Measurements from ENCODE around the gene IFNL4. TPM values are rescaled to one million over a fixed set of nuclear protein-coding genes. Genes with fewer than 3 reads are reported as not detected.

Gene IFNL4
- not detected for polyA plus RNA-seq (2013, experiment 1 of 2)
- not detected for polyA plus RNA-seq (2013, experiment 2 of 2)

DNA sequence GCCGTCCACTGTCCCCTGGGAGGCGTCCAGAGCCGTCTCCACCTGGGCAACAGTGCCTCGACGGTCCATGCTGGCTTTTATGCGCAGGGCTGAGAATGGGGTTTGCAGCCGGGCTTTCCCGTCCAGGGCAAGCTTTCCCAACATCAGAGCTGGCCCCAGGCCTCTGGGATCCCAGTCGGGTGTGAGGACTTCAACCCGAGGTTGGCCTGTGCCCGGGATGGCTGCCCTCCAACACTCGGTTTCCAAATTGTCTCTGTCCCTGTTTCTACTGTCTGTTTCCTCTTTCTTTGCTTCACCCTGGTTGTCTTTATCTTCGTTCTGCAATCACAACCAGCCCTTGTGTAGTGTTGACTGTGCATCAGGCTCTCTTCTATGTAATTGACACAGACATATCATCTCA lies at the start of gene IFNL4:
IFNL4 (minus strand) TSS at position 51 of the 400 bp plus-strand sequence.
- Histone ChIP-seq H3K36me3 (ENCODE audit: control insufficient read depth in 1 of 2, insufficient read depth in 2 of 2, low read depth in 1 of 2, low read length in 2 of 2) (no peaks in the 10 kb centered on the region), H4K8ac (ENCODE audit: low read length) (no peak within 1 kb of the TSS), H3K14ac (ENCODE audit: low read length in 2 of 2) (no peak within 1 kb of the TSS), H2BK120ac (ENCODE audit: low read depth, low read length) (no peak within 1 kb of the TSS), H4K91ac (ENCODE audit: low read length) (no peak within 1 kb of the TSS), H3K9ac (ENCODE audit: low read length) (no peak within 1 kb of the TSS), H3K4me2 (ENCODE audit: low read length, poor library complexity, severe bottlenecking) (no peak within 1 kb of the TSS), H3K79me1 (replicated peaks; ENCODE audit: low read length, poor library complexity, severe bottlenecking) (no peaks in the 10 kb centered on the region), H3K4ac (ENCODE audit: low read depth in 1 of 2, low read length in 2 of 2) (no peak within 1 kb of the TSS), H3K4me3 (ENCODE audit: insufficient read depth in 1 of 2, low read depth in 1 of 2, low read length in 2 of 2) (no peak within 1 kb of the TSS), H3K18ac (ENCODE audit: low read depth in 1 of 2, low read length in 2 of 2) (no peak within 1 kb of the TSS), H3K27me3 (ENCODE audit: control insufficient read depth in 1 of 2, insufficient read depth in 1 of 2, low read length in 2 of 2) (peaks cover 62 to 65% of the 10 kb centered on the region in 2 experiments), H2BK5ac (ENCODE audit: low read depth, low read length, poor library complexity, severe bottlenecking) (no peak within 1 kb of the TSS), H3K9me3 (ENCODE audit: control insufficient read depth, low read length) (no peaks in the 10 kb centered on the region), H3K23ac (ENCODE audit: low read length in 2 of 2) (no peak within 1 kb of the TSS), H2BK12ac (ENCODE audit: low read length in 2 of 2) (no peak within 1 kb of the TSS), H2AK5ac (ENCODE audit: low read length, severe bottlenecking) (no peak within 1 kb of the TSS), H2BK15ac (ENCODE audit: low read depth, poor library complexity, severe bottlenecking) (no peak within 1 kb of the TSS), H3K27ac (ENCODE audit: low read length, poor library complexity, severe bottlenecking) (no peak within 1 kb of the TSS), H2AFZ (ENCODE audit: low read depth, low read length) (no peak within 1 kb of the TSS), H3K4me1 (ENCODE audit: control insufficient read depth, insufficient read depth, low read depth, low read length) (peaks cover 10% of the 10 kb centered on the region)
- 65% methylated on average over 12 of the region's 13 CpGs for WGBS
- no peak for DNase-seq

DNA sequence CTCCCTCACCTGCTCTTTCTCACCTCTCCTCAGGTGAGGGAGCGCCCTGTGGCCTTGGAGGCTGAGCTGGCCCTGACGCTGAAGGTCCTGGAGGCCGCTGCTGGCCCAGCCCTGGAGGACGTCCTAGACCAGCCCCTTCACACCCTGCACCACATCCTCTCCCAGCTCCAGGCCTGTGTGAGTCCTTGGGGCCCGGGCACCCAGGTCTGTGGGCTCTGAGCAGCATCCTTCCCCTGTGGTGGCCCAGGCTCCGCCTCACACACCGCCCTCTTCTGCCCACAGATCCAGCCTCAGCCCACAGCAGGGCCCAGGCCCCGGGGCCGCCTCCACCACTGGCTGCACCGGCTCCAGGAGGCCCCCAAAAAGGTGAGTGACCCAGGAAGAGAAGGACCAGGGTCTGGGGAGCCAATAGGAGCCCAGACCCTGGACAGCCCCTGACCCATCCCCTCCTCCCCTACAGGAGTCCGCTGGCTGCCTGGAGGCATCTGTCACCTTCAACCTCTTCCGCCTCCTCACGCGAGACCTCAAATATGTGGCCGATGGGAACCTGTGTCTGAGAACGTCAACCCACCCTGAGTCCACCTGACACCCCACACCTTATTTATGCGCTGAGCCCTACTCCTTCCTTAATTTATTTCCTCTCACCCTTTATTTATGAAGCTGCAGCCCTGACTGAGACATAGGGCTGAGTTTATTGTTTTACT lies 49.4 kb upstream of the IFNL4 start:
- no peak overlapping the region for H3K4me2 ChIP-seq (ENCODE audit: low read length, poor library complexity, severe bottlenecking)
- no peak overlapping the region for H3K23ac ChIP-seq (ENCODE audit: low read length in 2 of 2)
- H3K36me3 ChIP-seq (ENCODE audit: control insufficient read depth in 1 of 2, insufficient read depth in 2 of 2, low read depth in 1 of 2, low read length in 2 of 2), result no peaks in the 10 kb centered on the region
- no peak overlapping the region for H3K9ac ChIP-seq (ENCODE audit: low read length)
- H3K14ac ChIP-seq (ENCODE audit: low read length in 2 of 2), result no peak overlapping the region
- H2BK5ac ChIP-seq (ENCODE audit: low read depth, low read length, poor library complexity, severe bottlenecking), result no peak overlapping the region
- no peak overlapping the region for H4K91ac ChIP-seq (ENCODE audit: low read length)
- H3K18ac ChIP-seq (ENCODE audit: low read depth in 1 of 2, low read length in 2 of 2), result no peak overlapping the region
- no peak overlapping the region for H2AFZ ChIP-seq (ENCODE audit: low read depth, low read length)
- no peak overlapping the region for H3K27ac ChIP-seq (ENCODE audit: low read length, poor library complexity, severe bottlenecking)
- peaks cover 38 to 56% of the 10 kb centered on the region in 2 experiments for H3K27me3 ChIP-seq (ENCODE audit: control insufficient read depth in 1 of 2, insufficient read depth in 1 of 2, low read length in 2 of 2)
- no peaks in the 10 kb centered on the region for H3K4me1 ChIP-seq (ENCODE audit: control insufficient read depth, insufficient read depth, low read depth, low read length)
- H2AK5ac ChIP-seq (ENCODE audit: low read length, severe bottlenecking), result no peak overlapping the region
- no peak for DNase-seq
- no peak overlapping the region for H2BK15ac ChIP-seq (ENCODE audit: low read depth, poor library complexity, severe bottlenecking)
- H3K4ac ChIP-seq (ENCODE audit: low read depth in 1 of 2, low read length in 2 of 2), result no peak overlapping the region
- 70% methylated on average over 15 of the region's 17 CpGs for WGBS
- no peak overlapping the region for H2BK120ac ChIP-seq (ENCODE audit: low read depth, low read length)
- no peaks in the 10 kb centered on the region for H3K9me3 ChIP-seq (ENCODE audit: control insufficient read depth, low read length)
- H3K4me3 ChIP-seq (ENCODE audit: insufficient read depth in 1 of 2, low read depth in 1 of 2, low read length in 2 of 2), result no peak overlapping the region
- no peak overlapping the region for H2BK12ac ChIP-seq (ENCODE audit: low read length in 2 of 2)
- H3K79me1 ChIP-seq (replicated peaks; ENCODE audit: low read length, poor library complexity, severe bottlenecking), result no peaks in the 10 kb centered on the region
- no peak overlapping the region for H4K8ac ChIP-seq (ENCODE audit: low read length)

DNA sequence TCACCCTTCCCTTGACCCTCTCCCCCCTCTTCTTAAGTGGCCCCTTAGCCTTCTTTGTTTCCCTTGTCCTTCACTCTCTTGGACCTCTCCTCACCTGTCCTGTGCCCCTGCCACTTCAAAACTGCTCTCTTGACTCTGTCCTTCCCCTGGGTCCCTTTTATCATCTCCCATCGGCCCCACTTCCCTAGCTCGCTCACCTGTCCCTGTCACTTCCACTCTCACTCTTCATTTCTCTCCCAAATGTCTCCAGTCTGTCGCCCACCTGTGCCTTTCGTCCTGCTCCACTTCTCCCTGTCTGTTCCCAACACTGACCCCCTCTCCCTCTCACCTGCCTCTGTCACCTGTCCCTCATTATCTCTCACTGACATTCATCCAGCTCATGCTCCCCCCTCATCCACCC lies 48.2 kb upstream of the IFNL4 start:
- Histone ChIP-seq H3K9me3 (ENCODE audit: control insufficient read depth, low read length) (no peaks in the 10 kb centered on the region), H2AFZ (ENCODE audit: low read depth, low read length) (no peak overlapping the region), H3K4me3 (ENCODE audit: insufficient read depth in 1 of 2, low read depth in 1 of 2, low read length in 2 of 2) (no peak overlapping the region), H3K27me3 (ENCODE audit: control insufficient read depth in 1 of 2, insufficient read depth in 1 of 2, low read length in 2 of 2) (peaks cover 34 to 54% of the 10 kb centered on the region in 2 experiments), H2AK5ac (ENCODE audit: low read length, severe bottlenecking) (no peak overlapping the region), H2BK120ac (ENCODE audit: low read depth, low read length) (no peak overlapping the region), H2BK15ac (ENCODE audit: low read depth, poor library complexity, severe bottlenecking) (no peak overlapping the region), H3K23ac (ENCODE audit: low read length in 2 of 2) (no peak overlapping the region), H3K14ac (ENCODE audit: low read length in 2 of 2) (no peak overlapping the region), H3K4me2 (ENCODE audit: low read length, poor library complexity, severe bottlenecking) (no peak overlapping the region), H3K36me3 (ENCODE audit: control insufficient read depth in 1 of 2, insufficient read depth in 2 of 2, low read depth in 1 of 2, low read length in 2 of 2) (no peaks in the 10 kb centered on the region), H3K4me1 (ENCODE audit: control insufficient read depth, insufficient read depth, low read depth, low read length) (no peaks in the 10 kb centered on the region), H3K18ac (ENCODE audit: low read depth in 1 of 2, low read length in 2 of 2) (no peak overlapping the region), H2BK12ac (ENCODE audit: low read length in 2 of 2) (no peak overlapping the region), H4K8ac (ENCODE audit: low read length) (no peak overlapping the region), H2BK5ac (ENCODE audit: low read depth, low read length, poor library complexity, severe bottlenecking) (no peak overlapping the region), H3K4ac (ENCODE audit: low read depth in 1 of 2, low read length in 2 of 2) (no peak overlapping the region), H4K91ac (ENCODE audit: low read length) (no peak overlapping the region), H3K27ac (ENCODE audit: low read length, poor library complexity, severe bottlenecking) (no peak overlapping the region), H3K79me1 (replicated peaks; ENCODE audit: low read length, poor library complexity, severe bottlenecking) (no peaks in the 10 kb centered on the region), H3K9ac (ENCODE audit: low read length) (no peak overlapping the region)
- 85% methylated on average over 4 of the region's 4 CpGs for WGBS
- no peak for DNase-seq

DNA sequence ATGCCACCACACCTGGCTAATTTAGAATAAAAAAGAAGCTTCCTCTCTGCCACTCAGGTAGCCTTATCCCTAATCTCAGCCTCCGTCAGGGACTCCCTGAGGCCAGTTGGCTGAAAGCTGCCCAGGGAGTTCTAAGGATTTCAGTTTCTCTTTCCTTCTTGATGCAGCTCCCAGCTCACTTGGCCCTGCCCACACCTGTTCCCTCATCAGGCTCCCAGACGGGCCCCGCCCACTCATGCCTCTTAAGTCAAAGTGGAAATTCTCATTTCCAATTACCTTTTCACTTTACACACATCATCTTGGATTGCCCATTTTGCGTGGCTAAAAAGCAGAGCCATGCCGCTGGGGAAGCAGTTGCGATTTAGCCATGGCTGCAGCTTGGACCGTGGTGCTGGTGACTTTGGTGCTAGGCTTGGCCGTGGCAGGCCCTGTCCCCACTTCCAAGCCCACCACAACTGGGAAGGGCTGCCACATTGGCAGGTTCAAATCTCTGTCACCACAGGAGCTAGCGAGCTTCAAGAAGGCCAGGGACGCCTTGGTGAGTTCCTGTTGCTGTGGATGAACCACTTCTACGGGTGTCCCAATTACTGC lies 47.5 kb upstream of the IFNL4 start, which contains the start of gene IFNL1:
IFNL1 (plus strand) TSS at position 353 of the 591 bp plus-strand sequence; CDS start at position 368, 15 bp downstream.
- Histone ChIP-seq H4K8ac (ENCODE audit: low read length) (no peak within 1 kb of the TSS), H3K9ac (ENCODE audit: low read length) (no peak within 1 kb of the TSS), H4K91ac (ENCODE audit: low read length) (no peak within 1 kb of the TSS), H2BK120ac (ENCODE audit: low read depth, low read length) (no peak within 1 kb of the TSS), H2AFZ (ENCODE audit: low read depth, low read length) (no peak within 1 kb of the TSS), H3K27ac (ENCODE audit: low read length, poor library complexity, severe bottlenecking) (no peak within 1 kb of the TSS), H3K4me3 (ENCODE audit: insufficient read depth in 1 of 2, low read depth in 1 of 2, low read length in 2 of 2) (no peak within 1 kb of the TSS), H3K79me1 (replicated peaks; ENCODE audit: low read length, poor library complexity, severe bottlenecking) (no peaks in the 10 kb centered on the region), H3K4me2 (ENCODE audit: low read length, poor library complexity, severe bottlenecking) (no peak within 1 kb of the TSS), H2BK15ac (ENCODE audit: low read depth, poor library complexity, severe bottlenecking) (no peak within 1 kb of the TSS), H3K14ac (ENCODE audit: low read length in 2 of 2) (peak within 1 kb of the TSS in 1 of 2 experiments; percentile 27), H3K27me3 (ENCODE audit: control insufficient read depth in 1 of 2, insufficient read depth in 1 of 2, low read length in 2 of 2) (peaks cover 35 to 54% of the 10 kb centered on the region in 2 experiments), H3K9me3 (ENCODE audit: control insufficient read depth, low read length) (no peaks in the 10 kb centered on the region), H3K4me1 (ENCODE audit: control insufficient read depth, insufficient read depth, low read depth, low read length) (peaks cover 1% of the 10 kb centered on the region), H3K23ac (ENCODE audit: low read length in 2 of 2) (no peak within 1 kb of the TSS), H3K4ac (ENCODE audit: low read depth in 1 of 2, low read length in 2 of 2) (no peak within 1 kb of the TSS), H3K18ac (ENCODE audit: low read depth in 1 of 2, low read length in 2 of 2) (no peak within 1 kb of the TSS), H2AK5ac (ENCODE audit: low read length, severe bottlenecking) (no peak within 1 kb of the TSS), H2BK12ac (ENCODE audit: low read length in 2 of 2) (no peak within 1 kb of the TSS), H3K36me3 (ENCODE audit: control insufficient read depth in 1 of 2, insufficient read depth in 2 of 2, low read depth in 1 of 2, low read length in 2 of 2) (no peaks in the 10 kb centered on the region), H2BK5ac (ENCODE audit: low read depth, low read length, poor library complexity, severe bottlenecking) (no peak within 1 kb of the TSS)
- 81% methylated on average over 11 of the region's 11 CpGs for WGBS
- DNase-seq, result no peak
